HG02798 (cell line): ENCODE measurements around the gene CDC42BPG.

Source experiments
- ATAC-seq: cut with Tn5 transposase; IDR thresholded peaks from one replicate; pipeline ENCODE4 v1.9.1; 2021; ENCODE audit warnings: mild to moderate bottlenecking; ENCODE audit not compliant: unreplicated experiment, poor library complexity

Gene CDC42BPG

DNA sequence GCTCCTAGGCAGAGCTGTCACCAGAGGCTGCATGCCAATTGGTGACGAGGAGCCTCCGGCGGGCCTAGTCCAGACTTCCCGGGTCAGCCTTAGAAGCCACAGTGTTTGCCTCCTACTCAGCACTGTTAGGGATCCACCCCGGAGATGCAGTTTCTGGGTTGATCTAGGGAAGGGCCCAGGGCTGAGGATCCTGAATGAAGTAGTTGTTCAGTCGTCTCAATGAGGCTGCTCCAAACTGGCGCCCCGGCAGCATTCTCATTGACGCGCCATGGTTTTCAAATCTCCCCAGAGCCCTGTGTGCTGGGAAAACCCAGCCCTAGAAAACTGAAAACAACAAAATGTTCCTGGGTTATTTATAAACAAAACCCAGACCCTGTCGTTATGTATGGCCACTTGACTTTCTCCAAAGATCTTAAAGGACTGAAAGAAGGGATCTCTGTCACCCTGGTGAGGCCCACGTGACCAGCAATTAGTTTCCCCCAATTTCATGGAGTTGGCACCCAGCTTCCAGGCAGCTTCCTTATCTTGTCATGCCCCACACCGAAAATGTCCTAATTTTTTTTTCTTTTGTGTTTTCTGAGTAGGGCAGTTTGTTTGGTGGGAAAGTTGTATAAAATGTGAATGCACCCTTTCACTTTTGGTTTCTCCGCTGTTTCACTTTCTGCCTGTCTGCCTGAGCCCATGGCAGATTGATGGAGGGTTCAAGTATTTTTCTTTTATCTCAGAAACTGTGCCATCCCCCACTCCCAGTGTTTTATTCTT lies 36.0 kb upstream of the CDC42BPG start:
- no peak for ATAC-seq

DNA sequence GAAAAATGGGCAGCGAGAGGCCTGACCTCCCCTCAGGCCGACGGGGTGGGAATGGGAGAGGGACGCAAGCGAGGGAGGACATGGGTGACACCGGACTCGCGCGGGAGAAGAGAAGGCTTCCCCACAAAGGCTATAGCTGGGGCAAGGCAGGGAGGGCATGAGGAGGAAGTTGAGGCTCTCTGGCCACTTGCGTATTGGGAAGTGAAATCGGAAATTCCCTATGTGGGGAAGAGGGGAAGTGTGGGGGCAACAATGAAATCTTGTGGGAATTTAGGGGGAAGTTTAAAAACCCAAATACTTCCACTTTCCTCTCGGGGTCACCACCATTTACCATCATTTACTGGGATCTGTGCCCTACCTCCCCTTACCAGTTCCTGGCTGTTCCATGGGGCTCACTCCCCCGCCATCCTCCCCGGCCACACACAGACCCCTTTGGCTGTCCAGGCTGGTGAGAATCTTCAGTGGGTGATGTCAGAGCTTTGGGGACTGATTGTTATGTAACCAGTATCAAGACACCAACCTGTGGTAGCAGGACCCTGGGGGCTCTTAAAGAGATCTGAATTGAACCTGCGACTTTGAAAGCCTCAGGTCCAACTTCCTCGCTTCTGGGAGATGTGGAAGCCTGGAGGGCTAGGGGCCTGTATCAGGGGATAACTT lies 34.9 kb upstream of the CDC42BPG start:
- no peak for ATAC-seq

DNA sequence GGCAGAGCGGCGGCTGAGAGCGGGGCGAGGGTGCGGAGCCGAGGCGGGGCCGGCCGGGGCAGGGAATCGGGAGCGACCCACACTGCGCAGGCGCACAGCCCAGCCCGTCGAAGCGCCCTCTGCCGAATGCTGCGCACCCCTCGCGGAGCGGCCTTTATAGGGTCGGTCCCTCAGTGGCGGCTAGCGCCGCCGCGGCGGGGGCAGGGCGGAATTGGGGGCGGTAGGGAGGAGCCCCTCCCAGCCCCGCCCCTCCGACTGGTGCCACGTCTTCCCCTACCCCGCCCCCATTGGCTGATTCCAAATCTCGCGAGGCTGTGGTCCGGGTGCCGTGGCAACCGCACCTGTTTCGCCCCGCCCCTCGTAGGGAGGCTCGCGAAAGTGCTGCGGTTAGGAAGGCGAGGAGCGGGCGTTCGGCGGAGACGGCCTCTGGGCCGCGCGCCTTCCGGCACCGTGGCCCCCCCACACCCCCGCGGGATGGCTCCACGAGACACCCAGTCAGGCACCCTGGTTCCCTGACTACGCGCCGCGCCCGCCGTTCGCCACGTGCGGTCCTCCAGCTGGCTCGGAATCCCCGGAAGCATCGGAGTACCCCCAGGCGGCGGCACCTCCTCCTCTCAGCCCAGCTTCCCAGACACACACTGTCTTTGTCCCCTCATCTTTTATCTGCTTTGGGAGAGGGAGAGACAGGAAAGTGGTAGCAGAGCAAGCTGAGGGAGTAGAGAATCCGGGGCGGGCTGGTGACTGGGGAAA lies 34.2 kb upstream of the CDC42BPG start, which contains the start of gene EHD1:
TSS of gene EHD1 (minus strand) at position 128 of the 750 bp plus-strand sequence. CDS start 157 bp downstream, outside the sequence.
- ATAC-seq, result peak; percentile 85

DNA sequence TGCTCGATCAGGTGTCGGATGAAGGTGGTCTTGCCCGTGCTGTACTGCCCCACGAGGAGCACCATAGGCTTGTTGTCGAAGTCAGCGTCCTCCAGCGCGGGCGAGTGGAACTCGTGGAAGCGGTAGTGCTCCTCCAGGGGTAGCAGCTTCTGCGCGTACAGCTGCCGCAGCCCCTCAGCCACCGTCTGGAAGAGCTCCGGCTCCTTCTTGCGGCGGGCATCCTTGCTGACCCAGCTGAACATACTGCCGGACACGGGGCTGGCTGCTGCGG lies 33.7 kb upstream of the CDC42BPG start:
- no peak for ATAC-seq

DNA sequence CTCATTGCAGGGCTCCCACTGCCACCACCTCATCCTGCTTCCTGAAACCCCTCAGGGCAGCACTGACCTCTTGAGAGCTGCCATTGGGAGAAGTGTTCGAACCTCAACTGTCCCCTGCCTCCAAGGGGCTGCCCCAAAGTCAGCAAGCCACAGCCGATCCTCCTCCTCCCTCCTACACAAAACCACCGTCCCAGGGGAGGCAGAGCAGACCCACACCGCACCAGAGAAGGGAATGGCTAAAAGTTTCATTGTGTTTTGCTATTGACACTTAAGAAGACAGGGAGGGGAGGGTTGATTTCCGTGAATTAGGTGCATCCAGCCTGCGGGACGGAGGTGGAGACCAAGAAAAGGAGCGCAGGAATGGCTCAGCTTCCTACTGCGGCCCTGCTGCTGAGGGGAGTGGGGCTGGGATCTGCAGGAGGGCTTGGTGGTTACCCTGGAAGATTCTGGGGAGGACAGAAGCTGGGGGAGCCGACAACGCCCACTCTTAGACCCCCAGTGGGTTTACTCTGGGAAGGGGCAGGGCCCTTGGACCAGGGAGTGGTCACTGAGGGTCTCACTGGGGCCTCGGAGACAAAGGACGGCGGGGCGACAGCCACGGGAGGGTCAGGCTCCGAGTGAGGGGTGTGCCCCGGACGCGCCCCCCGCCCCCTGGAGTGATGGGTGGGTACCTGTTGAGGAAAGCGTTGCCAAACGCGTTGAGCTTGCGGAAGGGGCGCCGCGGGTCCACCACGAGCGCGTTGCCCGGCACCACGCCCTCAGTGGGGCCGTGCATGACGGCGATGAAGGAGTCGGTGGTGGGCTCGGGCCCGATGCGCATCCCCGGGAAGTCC lies 33.2 kb upstream of the CDC42BPG start:
- ATAC-seq, result peak; percentile 0

DNA sequence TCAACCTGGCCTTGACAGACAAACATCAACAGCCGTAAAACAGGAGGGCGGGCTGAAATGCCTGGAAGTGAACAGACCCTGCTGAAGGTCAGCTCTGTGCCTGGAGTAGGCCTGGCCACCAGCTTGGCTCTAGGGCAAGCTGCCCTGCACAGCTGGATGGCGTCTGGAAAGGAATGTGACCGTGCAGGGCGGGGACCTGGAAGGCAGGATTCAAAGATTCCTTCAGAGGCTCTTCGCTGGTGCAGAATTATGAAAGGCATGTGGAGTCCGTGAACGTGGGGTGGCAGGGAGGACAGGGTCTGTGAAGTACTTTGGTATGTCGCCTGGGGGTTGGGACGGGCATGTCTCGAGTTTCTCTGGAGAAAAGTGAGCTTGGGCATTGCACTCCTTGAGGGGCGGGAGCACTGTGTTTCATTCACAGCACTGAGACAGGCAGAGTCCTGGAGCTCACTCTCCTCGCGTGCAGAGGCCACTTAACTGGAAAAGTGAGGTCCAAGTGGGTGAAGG lies 32.4 kb upstream of the CDC42BPG start:
- ATAC-seq, result no peak

DNA sequence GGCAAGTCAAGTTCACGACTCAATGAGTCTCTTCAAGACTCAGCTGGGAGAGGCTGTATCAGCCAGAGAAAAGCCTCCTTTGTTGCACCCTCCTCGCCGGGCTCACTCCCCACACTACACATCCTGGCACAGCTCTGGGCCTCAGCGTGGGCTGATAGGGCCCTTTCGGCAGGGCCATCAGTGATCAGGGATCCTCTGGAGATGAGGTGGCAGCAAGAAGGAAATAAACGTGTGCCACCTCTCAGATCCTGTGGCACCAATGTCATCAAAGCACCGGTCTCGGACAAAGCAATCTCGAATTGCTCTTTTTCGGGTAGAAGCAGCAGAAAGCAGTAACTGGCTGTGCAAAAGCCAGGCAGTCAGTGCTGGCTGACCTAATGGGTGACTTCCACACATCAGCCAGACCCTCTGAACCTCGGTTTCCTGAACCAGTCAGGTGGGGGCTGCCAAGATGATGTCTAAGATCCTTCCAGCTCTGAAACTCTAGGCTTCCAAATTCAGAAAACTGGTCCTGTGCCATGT lies 31.8 kb upstream of the CDC42BPG start:
- no peak for ATAC-seq

DNA sequence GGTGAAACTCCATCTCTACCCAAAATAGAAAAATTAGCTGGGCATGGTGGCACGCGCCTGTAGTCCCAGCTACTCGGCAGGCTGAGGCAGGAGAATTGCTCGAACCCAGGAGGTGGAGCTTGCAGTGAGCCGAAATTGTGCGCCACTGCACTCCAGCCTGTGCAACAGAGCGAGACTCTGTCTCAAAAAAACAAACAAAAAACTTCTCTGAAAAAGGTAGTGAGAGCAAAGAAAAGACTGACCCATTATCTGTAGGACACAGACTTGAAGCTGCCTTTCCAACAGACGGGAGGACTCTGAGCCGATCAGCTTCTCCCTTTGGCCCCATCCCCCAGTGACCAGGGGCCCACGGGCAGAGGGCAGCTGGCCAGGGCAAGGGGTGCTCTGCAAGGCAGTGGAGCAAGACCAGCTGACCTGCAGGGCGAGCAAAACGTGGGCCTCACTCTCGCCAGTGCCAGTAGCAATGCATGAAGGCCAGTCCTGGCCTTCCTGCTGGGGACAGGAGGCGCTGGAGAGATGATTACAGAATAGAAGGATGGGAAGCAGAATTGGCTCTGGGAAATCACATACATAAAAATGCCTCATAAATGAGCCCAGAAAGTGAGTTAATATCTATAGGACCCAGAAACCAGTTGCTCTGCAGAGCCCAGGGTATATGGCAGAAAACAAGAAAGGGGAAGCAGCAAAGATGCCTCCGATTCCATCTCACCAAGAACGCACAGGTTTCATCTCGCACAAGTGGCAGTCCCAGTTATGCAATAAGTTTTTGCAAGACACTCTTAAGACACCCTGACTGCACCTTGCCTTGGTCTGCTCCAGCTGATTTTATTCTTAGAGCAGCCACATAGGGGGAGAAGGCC lies 31.1 kb upstream of the CDC42BPG start:
- ATAC-seq, result no peak

DNA sequence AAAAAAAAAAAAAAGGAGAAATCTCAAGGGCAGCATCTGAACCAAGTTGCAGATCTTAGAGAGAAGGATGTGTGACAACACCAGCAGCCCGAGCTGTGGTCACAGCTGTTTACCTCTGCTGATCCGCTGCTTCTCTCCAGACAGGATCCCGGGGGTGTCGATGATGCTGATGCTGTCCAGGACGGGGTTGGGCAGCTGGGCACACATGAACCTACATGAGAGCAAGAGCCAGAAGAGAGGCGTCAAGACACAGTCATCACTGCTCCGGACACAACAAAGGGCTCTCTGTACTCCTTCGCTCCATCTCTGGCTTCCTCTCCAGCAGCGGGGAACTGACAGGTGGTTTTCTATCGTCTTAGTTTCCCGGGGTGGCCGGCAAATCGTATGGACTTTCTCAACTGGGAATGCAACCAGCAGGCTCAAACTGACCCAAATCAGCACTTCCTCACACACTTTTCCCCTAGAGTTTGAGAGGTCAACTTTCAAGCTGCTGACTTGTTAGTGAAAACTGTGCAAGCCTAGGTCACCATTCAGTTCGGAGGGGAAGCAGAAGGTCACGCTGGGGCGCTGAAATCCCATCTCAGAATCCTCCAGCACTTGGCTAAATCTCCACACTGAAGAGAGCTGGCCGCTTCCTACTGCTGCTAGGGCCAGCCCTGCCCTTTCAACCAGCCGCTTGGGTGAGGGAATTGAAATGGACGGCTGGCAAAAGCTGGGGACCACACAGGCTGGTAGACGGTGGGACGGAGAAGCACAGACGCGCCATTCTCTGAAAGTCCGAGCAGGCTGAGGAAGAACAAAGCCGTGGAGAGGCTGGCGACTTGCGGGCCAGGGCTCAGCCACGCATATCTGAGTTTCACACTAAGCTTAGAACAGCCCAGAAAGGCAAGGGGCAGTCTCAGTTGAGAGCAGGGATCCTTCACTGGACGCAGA lies 30.1 kb upstream of the CDC42BPG start:
- no peak for ATAC-seq

DNA sequence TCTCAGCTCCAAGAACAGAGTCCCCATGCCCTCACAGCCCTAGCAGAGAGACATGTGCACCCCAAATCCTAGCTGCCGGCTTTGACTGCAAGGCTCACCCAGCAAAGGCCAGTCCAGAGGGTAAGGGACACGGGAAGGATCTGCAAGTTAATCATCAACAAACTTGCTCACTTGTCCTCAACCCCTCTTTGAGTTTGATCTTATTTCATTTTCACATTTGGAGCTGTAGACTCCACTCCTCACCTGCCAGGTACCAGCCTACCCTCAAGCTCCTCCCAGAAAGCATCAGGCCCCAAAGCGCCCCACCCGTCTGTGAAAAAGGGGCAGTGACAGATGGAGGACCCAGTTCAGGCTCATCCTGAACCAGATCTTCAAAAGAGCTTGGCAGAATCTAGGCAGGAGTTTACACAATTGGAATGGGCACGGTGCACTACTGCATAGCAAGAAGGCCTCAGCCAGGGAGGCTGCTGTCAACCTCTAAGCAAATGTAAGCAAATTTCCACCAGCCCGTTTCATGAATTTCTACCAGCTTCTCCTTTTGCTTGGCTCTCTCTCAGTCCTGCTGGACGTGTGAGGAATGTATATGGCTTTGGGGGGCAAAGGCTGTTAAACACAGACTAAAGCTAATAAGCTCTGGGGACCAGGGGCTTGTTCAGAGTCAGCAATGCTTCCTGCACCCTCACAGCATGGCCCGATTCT lies 28.5 kb upstream of the CDC42BPG start:
- ATAC-seq, result no peak

DNA sequence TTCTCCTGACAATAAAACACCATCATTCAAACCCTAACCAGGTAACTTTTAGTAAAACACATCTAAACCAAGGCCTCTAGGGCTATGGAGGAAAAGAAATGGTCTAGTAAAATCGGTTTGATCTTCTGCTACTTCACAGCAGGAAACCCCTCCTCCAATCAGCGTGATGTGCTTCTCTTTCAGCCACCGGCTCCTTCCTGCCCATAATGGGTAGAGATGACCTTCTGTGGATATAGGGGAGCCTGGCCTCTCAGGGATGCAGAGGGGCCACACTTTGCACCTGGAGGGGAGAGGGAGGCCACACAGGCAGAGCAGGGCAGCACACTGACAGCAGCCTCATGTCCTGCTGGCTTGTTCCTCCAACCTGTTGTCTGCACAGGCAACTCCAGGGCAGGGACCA lies 27.0 kb upstream of the CDC42BPG start:
- no peak for ATAC-seq

DNA sequence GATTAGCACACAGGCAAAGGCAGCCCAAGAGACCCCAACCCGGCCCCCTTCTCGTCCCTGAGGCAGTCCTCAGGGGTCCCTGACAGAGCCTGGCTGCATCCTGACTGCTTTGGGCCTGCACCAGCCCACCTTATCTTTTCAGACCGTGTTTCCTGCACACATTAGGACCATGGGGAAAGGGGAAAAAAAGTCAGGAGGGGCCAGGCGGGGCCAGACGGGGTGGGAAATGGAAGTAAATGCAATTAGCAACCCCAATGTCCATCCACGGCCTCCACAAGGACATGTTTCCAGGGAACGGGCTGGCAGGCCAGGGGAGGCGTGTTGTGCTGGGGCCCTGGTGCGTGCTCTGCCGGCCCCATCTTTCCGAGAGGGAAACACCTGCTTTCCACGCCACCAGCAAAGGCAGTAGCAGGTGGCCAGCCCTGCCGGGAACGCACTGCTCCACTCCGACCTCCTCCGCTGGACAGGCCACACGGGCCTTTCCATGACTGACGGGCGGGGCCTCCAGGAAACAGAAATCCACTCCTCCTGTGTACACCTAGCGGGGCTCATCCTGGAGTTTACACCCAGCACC lies 26.5 kb upstream of the CDC42BPG start:
- no peak for ATAC-seq

DNA sequence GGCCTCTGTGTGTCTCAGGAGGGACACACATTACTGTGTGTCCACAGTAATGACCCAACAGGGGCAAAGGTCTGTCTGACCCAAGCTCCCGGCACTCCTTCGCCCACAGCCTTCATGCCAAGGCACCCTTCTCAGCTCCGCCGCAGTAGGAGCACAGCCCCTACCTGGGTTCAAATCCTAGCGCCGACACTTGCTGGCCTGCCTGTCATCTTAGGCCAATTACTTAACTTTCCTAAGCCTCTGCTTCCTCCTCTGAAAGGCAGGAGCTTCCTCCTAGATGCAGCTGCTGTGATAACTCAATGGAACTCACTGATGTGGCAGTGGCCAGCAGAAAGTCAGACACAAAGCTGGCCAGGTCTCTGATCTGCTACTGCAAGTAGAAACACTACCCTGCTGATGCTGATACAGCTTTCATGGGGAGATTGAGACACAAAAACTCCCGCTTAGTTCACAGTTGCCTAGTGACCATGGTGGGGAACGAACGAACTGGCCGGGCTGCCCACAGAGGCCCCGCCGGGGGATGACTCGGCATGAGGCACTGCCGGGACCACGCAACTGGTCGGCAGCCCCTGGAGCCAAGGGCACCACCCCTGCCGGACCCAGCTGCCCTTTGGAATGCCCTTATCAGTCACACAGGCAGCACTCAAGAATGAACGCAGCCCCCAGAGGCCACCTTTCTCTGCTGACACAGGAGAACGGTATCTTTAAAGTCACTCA lies 25.9 kb upstream of the CDC42BPG start:
- ATAC-seq, result no peak

DNA sequence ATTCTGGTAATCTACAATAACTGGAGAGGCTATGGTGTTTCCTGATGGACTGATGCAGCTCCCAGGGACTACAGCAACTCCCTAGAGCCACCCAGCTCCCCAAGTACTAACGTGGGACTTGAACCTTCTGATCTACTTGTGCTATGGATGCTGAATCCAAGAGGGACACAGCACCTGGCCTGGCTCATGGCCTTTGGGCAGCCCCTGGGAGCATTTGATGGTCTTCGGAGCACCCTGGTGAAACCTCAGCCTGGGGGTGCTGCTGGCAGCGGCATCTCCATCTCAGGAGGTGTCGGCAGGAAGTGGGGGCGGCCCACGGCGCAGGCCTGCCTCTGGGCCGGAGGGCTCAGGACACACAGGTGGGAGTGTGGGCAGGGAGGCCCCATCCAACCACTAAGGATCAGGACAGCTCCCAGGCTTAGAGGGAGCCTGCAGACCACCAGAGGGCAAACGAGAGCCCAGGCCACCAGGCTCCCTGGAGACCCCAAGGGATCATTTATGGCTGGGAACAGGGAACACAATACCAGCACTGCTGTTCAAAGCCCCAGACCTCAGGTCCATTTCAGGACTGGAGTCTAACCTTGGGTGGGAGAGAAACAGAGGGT lies 25.2 kb upstream of the CDC42BPG start:
- ATAC-seq, result no peak

DNA sequence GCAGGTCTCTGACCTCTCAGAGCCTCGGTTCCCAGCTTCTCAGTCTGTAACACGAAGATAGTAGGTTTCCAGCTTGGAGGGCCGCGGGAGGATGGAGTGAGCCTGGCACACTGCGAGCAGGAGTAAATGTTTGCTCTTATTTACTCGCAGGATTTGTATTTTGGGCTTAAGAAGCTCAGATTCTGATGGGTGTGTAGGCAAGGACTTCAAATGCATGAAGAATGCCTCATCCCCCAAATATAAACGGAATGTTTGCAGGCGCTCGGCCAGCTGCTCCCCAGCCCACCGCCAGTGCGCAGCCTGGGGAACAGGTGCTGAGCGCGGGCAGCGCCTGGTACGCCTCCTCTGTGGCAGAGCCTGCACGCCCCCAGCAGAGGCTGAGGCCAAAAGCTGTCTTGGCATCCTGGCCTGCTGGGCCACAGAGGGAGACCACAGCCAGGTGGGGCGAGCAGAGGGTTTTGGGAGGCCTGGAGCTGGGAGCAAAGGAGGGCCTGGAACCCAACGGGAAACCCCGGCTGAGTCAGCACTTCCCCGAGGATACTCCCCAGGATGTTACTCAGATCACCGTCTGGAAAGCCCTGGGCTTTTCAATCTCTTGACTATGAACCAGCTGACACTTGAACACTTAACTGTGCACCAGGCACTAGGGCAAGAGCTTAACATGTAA lies 24.6 kb upstream of the CDC42BPG start:
- no peak for ATAC-seq
